Ectodermal cell (in vitro differentiated cells): ENCODE data around the gene CFAP119.

Experiments used
- H3K27ac ChIP-seq: 2 replicates; pipeline ENCODE4 v1.7.0; 2013; ENCODE audit warnings: mild to moderate bottlenecking, low read depth, low read length; ENCODE audit not compliant: insufficient read depth, poor library complexity, severe bottlenecking
- H3K27me3 ChIP-seq: 2 replicates; pipeline ENCODE4 v1.7.0; 2013; ENCODE audit warnings: mild to moderate bottlenecking, low read length; ENCODE audit not compliant: insufficient read depth, control insufficient read depth, poor library complexity, severe bottlenecking
- H3K36me3 ChIP-seq: one replicate; pipeline ENCODE4 v1.7.0; 2013; ENCODE audit warnings: low read length; ENCODE audit not compliant: control insufficient read depth, insufficient read depth
- H3K4me1 ChIP-seq: one replicate; pipeline ENCODE4 v1.7.0; 2013; ENCODE audit warnings: low read length; ENCODE audit not compliant: control insufficient read depth, insufficient read depth
- H3K4me3 ChIP-seq: 2 replicates; pipeline ENCODE4 v1.7.0; 2013; ENCODE audit warnings: low read depth, low read length, control low read depth; ENCODE audit not compliant: insufficient read depth
- H3K9me3 ChIP-seq: 2 replicates; pipeline ENCODE4 v1.7.0; 2013; ENCODE audit warnings: mild to moderate bottlenecking, low read length, moderate library complexity; ENCODE audit not compliant: control insufficient read depth
- WGBS, 2 experiments: methylation state at CpG; one replicate each; pipeline ENCODE4 v1.1.7; 2013; ENCODE audit warnings: missing lambda C conversion rate in 2 of 2; 5-methylcytosine and 5-hydroxymethylcytosine counted together

CFAP119 gene

DNA sequence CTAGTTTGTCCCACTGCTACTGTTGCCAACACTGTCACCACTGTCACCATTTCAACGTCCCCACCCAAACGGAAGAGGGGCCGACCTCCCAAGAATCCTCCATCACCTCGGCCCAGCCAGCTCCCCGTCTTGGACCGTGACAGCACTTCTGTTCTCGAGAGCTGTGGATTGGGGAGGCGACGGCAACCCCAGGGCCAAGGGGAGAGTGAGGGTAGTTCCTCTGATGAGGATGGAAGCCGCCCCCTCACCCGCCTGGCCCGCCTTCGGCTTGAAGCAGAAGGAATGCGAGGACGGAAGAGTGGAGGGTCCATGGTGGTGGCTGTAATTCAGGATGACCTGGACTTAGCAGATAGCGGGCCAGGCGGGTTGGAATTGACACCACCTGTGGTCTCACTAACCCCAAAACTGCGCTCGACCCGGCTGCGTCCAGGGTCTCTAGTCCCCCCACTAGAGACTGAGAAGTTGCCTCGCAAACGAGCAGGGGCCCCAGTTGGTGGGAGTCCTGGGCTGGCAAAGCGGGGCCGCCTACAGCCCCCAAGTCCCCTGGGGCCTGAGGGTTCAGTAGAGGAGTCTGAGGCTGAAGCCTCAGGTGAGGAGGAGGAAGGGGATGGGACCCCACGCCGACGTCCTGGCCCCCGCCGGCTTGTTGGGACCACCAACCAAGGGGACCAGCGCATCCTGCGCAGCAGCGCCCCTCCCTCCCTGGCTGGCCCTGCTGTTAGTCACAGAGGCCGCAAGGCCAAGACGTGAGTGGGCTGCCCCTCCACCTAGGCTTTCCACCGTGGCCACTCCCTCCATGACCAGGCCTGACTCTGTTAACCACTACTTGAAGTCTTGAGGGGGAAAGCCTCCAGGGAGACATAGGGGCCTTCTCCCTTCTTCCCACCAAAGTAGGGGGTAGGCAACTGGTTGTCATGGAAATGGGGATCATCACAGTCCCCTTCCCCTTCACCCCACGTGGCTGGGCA lies 22.6 kb downstream of the CFAP119 start:
- no peaks in the 10 kb centered on the region for H3K27me3 ChIP-seq
- no peaks in the 10 kb centered on the region for H3K9me3 ChIP-seq
- H3K4me1 ChIP-seq = no peaks in the 10 kb centered on the region
- no peak overlapping the region for H3K4me3 ChIP-seq
- peaks cover 41% of the 10 kb centered on the region for H3K36me3 ChIP-seq
- H3K27ac ChIP-seq = no peak overlapping the region
- 94 to 96% methylated on average over 36 to 37 of the region's 37 CpGs for WGBS, 2 experiments

DNA sequence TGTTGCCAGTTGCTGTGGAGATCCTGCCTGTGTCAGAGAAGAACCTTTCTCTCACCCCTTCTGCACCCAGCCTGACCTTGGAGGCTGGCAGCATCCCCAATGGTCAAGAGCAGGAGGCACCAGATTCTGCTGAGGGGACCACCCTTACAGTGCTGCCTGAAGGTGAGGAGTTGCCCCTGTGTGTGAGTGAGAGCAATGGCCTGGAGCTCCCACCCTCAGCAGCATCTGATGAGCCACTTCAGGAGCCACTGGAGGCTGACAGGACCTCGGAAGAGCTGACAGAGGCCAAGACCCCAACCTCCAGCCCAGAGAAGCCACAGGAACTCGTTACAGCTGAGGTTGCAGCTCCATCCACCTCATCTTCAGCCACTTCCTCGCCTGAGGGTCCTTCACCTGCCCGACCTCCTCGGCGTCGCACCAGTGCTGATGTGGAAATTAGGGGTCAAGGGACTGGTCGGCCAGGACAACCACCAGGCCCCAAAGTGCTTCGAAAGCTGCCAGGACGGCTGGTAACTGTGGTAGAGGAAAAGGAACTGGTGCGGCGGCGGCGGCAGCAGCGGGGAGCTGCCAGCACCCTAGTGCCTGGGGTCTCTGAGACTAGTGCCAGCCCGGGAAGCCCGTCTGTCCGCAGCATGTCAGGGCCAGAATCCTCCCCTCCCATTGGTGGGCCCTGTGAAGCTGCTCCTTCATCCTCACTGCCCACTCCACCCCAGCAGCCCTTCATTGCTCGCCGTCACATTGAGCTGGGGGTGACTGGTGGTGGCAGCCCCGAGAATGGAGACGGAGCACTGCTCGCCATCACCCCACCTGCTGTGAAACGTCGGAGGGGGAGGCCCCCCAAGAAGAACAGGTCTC lies 23.8 kb downstream of the CFAP119 start:
- Histone ChIP-seq H3K4me1 (no peaks in the 10 kb centered on the region), H3K4me3 (no peak overlapping the region), H3K27ac (no peak overlapping the region), H3K9me3 (no peaks in the 10 kb centered on the region), H3K36me3 (peaks cover 54% of the 10 kb centered on the region), H3K27me3 (no peaks in the 10 kb centered on the region)
- 96 to 97% methylated on average over 25 of the region's 25 CpGs for WGBS, 2 experiments

DNA sequence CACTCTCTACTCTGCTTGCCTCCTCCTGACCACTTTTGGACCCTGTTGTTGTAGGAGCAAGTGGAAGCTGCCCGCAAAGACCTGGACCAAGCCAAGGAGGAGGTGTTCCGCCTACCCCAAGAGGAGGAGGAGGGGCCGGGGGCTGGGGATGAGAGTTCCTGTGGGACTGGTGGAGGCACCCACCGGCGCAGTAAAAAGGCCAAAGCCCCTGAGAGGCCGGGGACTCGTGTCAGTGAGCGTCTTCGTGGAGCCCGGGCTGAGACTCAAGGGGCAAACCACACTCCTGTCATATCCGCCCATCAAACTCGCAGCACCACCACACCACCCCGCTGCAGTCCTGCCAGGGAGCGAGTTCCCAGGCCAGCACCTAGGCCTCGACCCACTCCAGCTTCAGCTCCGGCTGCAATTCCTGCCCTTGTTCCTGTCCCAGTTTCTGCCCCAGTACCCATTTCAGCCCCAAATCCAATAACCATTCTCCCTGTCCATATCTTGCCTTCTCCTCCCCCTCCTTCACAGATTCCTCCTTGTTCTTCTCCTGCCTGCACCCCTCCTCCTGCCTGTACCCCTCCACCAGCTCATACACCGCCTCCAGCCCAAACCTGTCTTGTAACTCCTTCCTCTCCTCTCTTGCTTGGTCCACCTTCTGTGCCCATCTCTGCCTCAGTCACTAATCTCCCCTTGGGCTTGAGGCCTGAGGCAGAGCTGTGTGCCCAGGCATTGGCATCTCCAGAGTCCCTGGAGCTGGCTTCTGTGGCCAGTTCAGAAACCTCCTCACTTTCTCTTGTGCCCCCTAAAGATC lies 24.7 kb downstream of the CFAP119 start:
- Histone ChIP-seq H3K36me3 (peaks cover 62% of the 10 kb centered on the region), H3K27me3 (no peaks in the 10 kb centered on the region)
- WGBS, 2 experiments = 95 to 96% methylated on average over 17 of the region's 17 CpGs

GRCh38 chr16:30731411-30731810 lies 30.5 kb downstream of the CFAP119 start:
- no peak overlapping the region for H3K27ac ChIP-seq
- WGBS, 2 experiments = 90 to 92% methylated on average over 2 of the region's 3 CpGs
- no peaks in the 10 kb centered on the region for H3K4me1 ChIP-seq
- peaks cover 56% of the 10 kb centered on the region for H3K36me3 ChIP-seq
- H3K27me3 ChIP-seq = no peaks in the 10 kb centered on the region
- no peak overlapping the region for H3K4me3 ChIP-seq
- no peaks in the 10 kb centered on the region for H3K9me3 ChIP-seq

More for the DNA sequence above, 24.7 kb downstream of the CFAP119 start:
- Histone ChIP-seq H3K4me1 (no peaks in the 10 kb centered on the region), H3K27ac (no peak overlapping the region), H3K4me3 (no peak overlapping the region), H3K9me3 (no peaks in the 10 kb centered on the region)

GRCh38 chr16:30728899-30729672 lies 32.8 kb downstream of the CFAP119 start:
- peaks cover 62% of the 10 kb centered on the region for H3K36me3 ChIP-seq

DNA sequence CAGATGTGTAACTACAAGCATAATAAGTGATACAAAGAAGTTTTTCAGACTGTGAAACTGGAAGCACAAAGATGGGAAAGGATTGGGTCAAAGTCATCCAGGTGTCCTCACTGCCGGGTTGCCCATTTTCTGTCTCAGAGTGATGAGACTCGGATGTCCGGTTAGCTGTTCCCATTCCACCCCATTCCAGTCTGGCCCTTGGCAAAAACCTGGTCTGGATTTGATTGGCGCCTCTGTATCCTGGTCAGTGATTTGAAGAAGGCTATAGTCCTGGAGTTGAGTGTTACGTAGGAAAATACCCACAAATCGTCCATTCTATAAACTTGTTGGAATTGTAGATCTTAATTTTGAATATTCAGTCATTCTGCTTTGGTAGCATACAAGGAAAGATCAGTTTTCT lies 33.5 kb downstream of the CFAP119 start:
- Histone ChIP-seq H3K4me1 (no peaks in the 10 kb centered on the region), H3K9me3 (no peaks in the 10 kb centered on the region), H3K4me3 (no peak overlapping the region), H3K27me3 (no peaks in the 10 kb centered on the region), H3K27ac (no peak overlapping the region), H3K36me3 (peaks cover 62% of the 10 kb centered on the region)
- WGBS, 2 experiments = 91 to 100% methylated on average over 6 of the region's 6 CpGs

More at GRCh38 chr16:30728899-30729672, 32.8 kb downstream of the CFAP119 start:
- Histone ChIP-seq H3K27ac (no peak overlapping the region), H3K27me3 (no peaks in the 10 kb centered on the region), H3K4me1 (no peaks in the 10 kb centered on the region), H3K4me3 (no peak overlapping the region), H3K9me3 (no peaks in the 10 kb centered on the region)
- WGBS, 2 experiments = 94 to 95% methylated on average over 17 of the region's 17 CpGs

GRCh38 chr16:30725418-30725792 lies 36.5 kb downstream of the CFAP119 start:
- H3K4me1 ChIP-seq = no peaks in the 10 kb centered on the region
- no peaks in the 10 kb centered on the region for H3K27me3 ChIP-seq
- no peak overlapping the region for H3K4me3 ChIP-seq
- WGBS, 2 experiments = 80 to 84% methylated on average over 2 of the region's 3 CpGs
- no peaks in the 10 kb centered on the region for H3K9me3 ChIP-seq
- H3K27ac ChIP-seq = no peak overlapping the region
- peaks cover 74% of the 10 kb centered on the region for H3K36me3 ChIP-seq

- H3K36me3 ChIP-seq = peaks cover 71% of the 10 kb centered on the region
- no peaks in the 10 kb centered on the region for H3K9me3 ChIP-seq
- no peaks in the 10 kb centered on the region for H3K4me1 ChIP-seq
- H3K27me3 ChIP-seq = no peaks in the 10 kb centered on the region
- no peak overlapping the region for H3K4me3 ChIP-seq
- no peak overlapping the region for H3K27ac ChIP-seq
- 96 to 97% methylated on average over 19 to 23 of the region's 23 CpGs for WGBS, 2 experiments
Observed at GRCh38 chr16:30724641-30725417, 37.0 kb downstream of the CFAP119 start.
